ENCODE measurements around the gene SUZ12. TPM values are rescaled to one million over a fixed set of nuclear protein-coding genes. Genes with fewer than 3 reads are reported as not detected.
"Not testable (repeated sequence)": the region's sequence is repeated elsewhere in the genome, so short reads cannot be mapped to it uniquely, and the experiment has no call there.

SUZ12 gene
- 10 to 100 TPM; 67.8 to 70.4 TPM for total RNA-seq

GRCh38 chr17:31936615-31937609 is at the start of gene SUZ12:
Gene SUZ12 (plus strand): TSS chr17:31937007. CDS start chr17:31937247, 240 bp downstream.
- POLR2A ChIA-PET, result interaction anchor here (0.8 to 1.0 kb wide), 2 partner anchors 36 to 78 kb away, joined by 4 read pairs; partner anchors contain the start of gene UTP6
- CTCF ChIA-PET, result interaction anchor here (0.8 kb wide), 1 partner anchor 10 kb away, joined by 6 read pairs; no protein-coding TSS in a partner anchor

- ChIA-PET POLR2A (no interaction called here), CTCF (no interaction called here)
Measured at GRCh38 chr17:31888124-31888523, 48.7 kb upstream of the SUZ12 start.

GRCh38 chr17:31900877-31901276 is 35.9 kb upstream of the SUZ12 start:
- ChIA-PET CTCF (interaction anchor here (0.7 to 1.3 kb wide), 4 partner anchors 11 to 351 kb away, joined by 3 to 5 read pairs (median 3); partner anchors contain the start of gene COPRS), POLR2A (interaction anchor here (0.6 to 1.5 kb wide), 3 partner anchors 21 to 36 kb away, joined by 4 to 10 read pairs (median 8); no protein-coding TSS in a partner anchor)

GRCh38 chr17:31902693-31903092 is 34.1 kb upstream of the SUZ12 start:
- CTCF ChIA-PET, result interaction anchor here (0.6 kb wide), 1 partner anchor 565 kb away, joined by 3 read pairs; no protein-coding TSS in a partner anchor
- POLR2A ChIA-PET, result no interaction called here

- CTCF ChIA-PET, result interaction anchor here (0.6 kb wide), 1 partner anchor 564 kb away, joined by 3 read pairs; no protein-coding TSS in a partner anchor
- POLR2A ChIA-PET, result no interaction called here
Measured at GRCh38 chr17:31903401-31903800, 33.4 kb upstream of the SUZ12 start.

GRCh38 chr17:31907342-31907962 is 29.4 kb upstream of the SUZ12 start:
- POLR2A ChIA-PET, result no interaction called here
- CTCF ChIA-PET, result no interaction called here

GRCh38 chr17:31908386-31908785 is 28.4 kb upstream of the SUZ12 start:
- POLR2A ChIA-PET, result no interaction called here
- CTCF ChIA-PET, result no interaction called here

GRCh38 chr17:31912705-31913104 is 24.1 kb upstream of the SUZ12 start:
- POLR2A ChIA-PET, result not testable (repeated sequence)
- CTCF ChIA-PET, result interaction anchor here (1.3 kb wide), 1 partner anchor 12 kb away, joined by 5 read pairs; the partner anchor contains the start of gene UTP6

- ChIA-PET POLR2A (no interaction called here), CTCF (no interaction called here)
Measured at GRCh38 chr17:31915456-31916100, 21.2 kb upstream of the SUZ12 start.

GRCh38 chr17:31916491-31917064 is 20.2 kb upstream of the SUZ12 start:
- POLR2A ChIA-PET, result no interaction called here
- CTCF ChIA-PET, result interaction anchor here (0.6 kb wide), 1 partner anchor 538 kb away, joined by 3 read pairs; no protein-coding TSS in a partner anchor

GRCh38 chr17:31917065-31917529 is 19.7 kb upstream of the SUZ12 start:
- POLR2A ChIA-PET, result no interaction called here
- CTCF ChIA-PET, result no interaction called here

- CTCF ChIA-PET, POLR2A ChIA-PET: not testable (repeated sequence)
Measured at GRCh38 chr17:31917721-31918120, 19.1 kb upstream of the SUZ12 start.

GRCh38 chr17:31918701-31919128 is 18.1 kb upstream of the SUZ12 start:
- ChIA-PET POLR2A (no interaction called here), CTCF (no interaction called here)

- CTCF ChIA-PET, result no interaction called here
- POLR2A ChIA-PET, result interaction anchor here (0.7 kb wide), 1 partner anchor 10 kb away, joined by 3 read pairs; no protein-coding TSS in a partner anchor
Measured at GRCh38 chr17:31919802-31920525, 16.8 kb upstream of the SUZ12 start.

GRCh38 chr17:31926100-31926729 is 10.6 kb upstream of the SUZ12 start:
- ChIA-PET CTCF (interaction anchor here (1.1 kb wide), 1 partner anchor 10 kb away, joined by 6 read pairs; the partner anchor contains the start of gene SUZ12), POLR2A (interaction anchor here (0.6 to 0.7 kb wide), 3 partner anchors 25 to 933 kb away, joined by 3 to 8 read pairs (median 6); partner anchors contain the start of gene UTP6)

- CTCF ChIA-PET, result no interaction called here
- POLR2A ChIA-PET, result no interaction called here
Measured at GRCh38 chr17:31931756-31932155, 5.1 kb upstream of the SUZ12 start.

- POLR2A ChIA-PET, result no interaction called here
- CTCF ChIA-PET, result no interaction called here
Measured at GRCh38 chr17:31935512-31935911, 1.3 kb upstream of the SUZ12 start.

Data from activated CD8-positive, alpha-beta memory T cell treated with anti-CD3 and anti-CD28 coated beads for 36 hours (primary cell).